ENCODE measurements around the gene AACS. TPM values are rescaled to one million over a fixed set of nuclear protein-coding genes. Genes with fewer than 3 reads are reported as not detected.

Gene AACS
- total and polyA plus RNA-seq, 2 of the 13 experiments (the other 11 are each of a cell fraction or from before 2014, with no cell fraction given) = 23.3 to 28.8 TPM

GRCh38 chr12:125183187-125184067, 118.2 kb downstream of the AACS start (continued):
- TF ChIP-seq ARID4A (CRISPR knock-in tag; IDR thresholded peaks at IDR 0.05; ENCODE audit: borderline replicate concordance) = 0 out of 2 replicates have a peak, but pooled peaks have one; percentile 17
- no peak for TF ChIP-seq RFX5 (IDR thresholded peaks at IDR 0.05; ENCODE audit: low read depth, low read length)
- TF ChIP-seq GATAD1 (CRISPR knock-in tag; IDR thresholded peaks at IDR 0.05) = peak; percentile 49; the same call in 1 of the 2 replicates
- TF ChIP-seq SMC3 (IDR thresholded peaks at IDR 0.05; ENCODE audit: low read length) = peak; percentile 46; the same call in 1 of the 2 replicates
- peak; percentile 78; the same call in 1 of the 2 replicates for TF ChIP-seq MTF2 (CRISPR knock-in tag; IDR thresholded peaks at IDR 0.05; ENCODE audit: borderline replicate concordance)
- no peak for TF ChIP-seq TP53 (CRISPR knock-in tag; conservative IDR thresholded peaks at IDR 0.05)
- 0 out of 2 replicates have a peak, but pooled peaks have one; percentile 41 for TF ChIP-seq KDM5B (CRISPR knock-in tag; IDR thresholded peaks at IDR 0.05; ENCODE audit: borderline replicate concordance)
- TF ChIP-seq ZNF740 (CRISPR knock-in tag; IDR thresholded peaks at IDR 0.05) = peak; percentile 94
- TF ChIP-seq SP2 (CRISPR knock-in tag; IDR thresholded peaks at IDR 0.05) = no peak
- peak; percentile 54; the same call in 1 of the 2 replicates for TF ChIP-seq ZNF263 (CRISPR knock-in tag; IDR thresholded peaks at IDR 0.05)
- TF ChIP-seq NR2F6 (IDR thresholded peaks at IDR 0.05) = no peak
- peak; percentile 37; the same call in 1 of the 2 replicates for TF ChIP-seq NR2F6 (CRISPR knock-in tag; IDR thresholded peaks at IDR 0.05)
- peak; percentile 54 for TF ChIP-seq ZNF687 (CRISPR knock-in tag; IDR thresholded peaks at IDR 0.05)
- TF ChIP-seq HNF1A (IDR thresholded peaks at IDR 0.05; ENCODE audit: low read depth) = no peak
- no peak for TF ChIP-seq HNF1A (CRISPR knock-in tag; IDR thresholded peaks at IDR 0.05; ENCODE audit: borderline replicate concordance)
- peak; percentile 41; the same call in 1 of the 2 replicates for TF ChIP-seq ZSCAN25 (CRISPR knock-in tag; IDR thresholded peaks at IDR 0.05)
